OCI-LY3 (cell line): ENCODE results near the gene NGB.

ENCODE experiments used
- H2AFZ ChIP-seq: fragments of 200-600, 300-600 bp; shearing (Covaris generic); 2 replicates; pipeline ENCODE4 v1.6.0; 2014; ENCODE audit warnings: antibody characterized with exemption, low read depth, low read length
- H3K27ac ChIP-seq: fragments of 200-600, 300-600 bp; sonication (generic); 2 replicates; pipeline ENCODE4 v1.5.1; 2014; ENCODE audit warnings: mild to moderate bottlenecking, low read length, moderate library complexity, mixed read lengths
- H3K27me3 ChIP-seq: fragments of 200-600, 300-600 bp; sonication (generic); 2 replicates; pipeline ENCODE4 v1.6.1; 2014; ENCODE audit warnings: low read depth, low read length, mixed read lengths
- H3K36me3 ChIP-seq: fragments of 200-600, 300-600 bp; sonication (generic); replicated peaks from 2 replicates; pipeline ENCODE3; 2014; ENCODE audit warnings: low read depth, low read length, mixed read lengths
- H3K4me1 ChIP-seq: fragments of 300-600, 200-600 bp; sonication (generic); 2 replicates; pipeline ENCODE4 v1.6.1; 2014; ENCODE audit warnings: low read length, mixed read lengths
- H3K4me2 ChIP-seq: fragments of 200-600, 300-600 bp; sonication (generic); 2 replicates; pipeline ENCODE4 v1.6.1; 2014; ENCODE audit warnings: low read length, mixed read lengths
- H3K4me3 ChIP-seq: fragments of 300-600, 200-600 bp; sonication (generic); 2 replicates; pipeline ENCODE4 v1.5.1; 2014; ENCODE audit warnings: antibody characterized with exemption, mild to moderate bottlenecking, low read length, moderate library complexity
- H3K79me2 ChIP-seq: fragments of 300-600, 200-600 bp; shearing (Covaris generic); 2 replicates; pipeline ENCODE4 v1.6.1; 2014; ENCODE audit warnings: mild to moderate bottlenecking, low read length, mixed read lengths
- H3K9ac ChIP-seq: fragments of 300-600, 200-600 bp; shearing (Covaris generic); 2 replicates; pipeline ENCODE4 v1.6.0; 2014; ENCODE audit warnings: mild to moderate bottlenecking, low read length, moderate library complexity
- H3K9me3 ChIP-seq: fragments of 200-600, 300-600 bp; shearing (Covaris generic); 2 replicates; pipeline ENCODE4 v1.6.1; 2014; ENCODE audit warnings: low read length, mixed read lengths; ENCODE audit not compliant: insufficient read depth
- H4K20me1 ChIP-seq: fragments of 200-600, 300-600 bp; sonication (generic); 2 replicates; pipeline ENCODE4 v1.6.1; 2016; ENCODE audit warnings: low read length, mixed read lengths; ENCODE audit not compliant: insufficient read depth
- CTCF ChIP-seq: fragments of 200-600, 300-600 bp; sonication (generic); IDR thresholded peaks from 2 replicates; pipeline ENCODE4 v1.5.1; 2014; ENCODE audit warnings: antibody characterized with exemption, low read length, low read depth
- EZH2phosphoT487 ChIP-seq: fragments of 200-600 bp; shearing (Covaris generic); IDR thresholded peaks from 2 replicates; pipeline ENCODE4 v1.6.1; 2018; ENCODE audit warnings: antibody characterized with exemption, mixed run types, low read depth

Gene NGB

GRCh38 chr14:77275041-77275580 is 4.1 kb upstream of the NGB start:
- Histone ChIP-seq H3K9me3 (no peaks in the 10 kb centered on the region), H3K36me3 (no peaks in the 10 kb centered on the region), H3K4me2 (no peak overlapping the region), H3K9ac (no peak overlapping the region), H3K4me3 (no peak overlapping the region), H3K27me3 (no peaks in the 10 kb centered on the region), H4K20me1 (no peaks in the 10 kb centered on the region), H3K79me2 (no peaks in the 10 kb centered on the region), H3K4me1 (no peaks in the 10 kb centered on the region), H2AFZ (no peak overlapping the region), H3K27ac (no peak overlapping the region)
- TF ChIP-seq CTCF: no peak
- no peak for TF ChIP-seq EZH2phosphoT487

DNA sequence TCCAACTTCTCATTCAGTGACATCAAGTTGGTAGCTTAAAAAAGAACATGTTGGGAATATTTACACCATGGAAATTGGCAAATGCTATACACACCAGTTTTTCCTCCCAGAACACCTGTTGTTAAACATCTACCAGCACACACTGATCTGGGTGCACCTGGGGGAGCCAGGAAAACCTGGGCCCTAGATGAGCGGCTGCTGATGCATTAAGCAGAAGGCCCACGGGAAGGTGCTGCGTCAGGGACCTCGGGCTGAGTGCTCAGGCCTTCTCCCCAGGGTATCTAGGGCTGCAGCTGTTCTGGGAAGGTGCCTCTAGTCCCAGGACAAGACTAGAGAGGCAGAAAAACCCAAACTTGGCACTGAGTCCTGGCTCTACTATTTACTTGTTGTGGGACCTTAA is 2.8 kb upstream of the NGB start:
- H3K4me3 ChIP-seq: no peak overlapping the region
- TF ChIP-seq EZH2phosphoT487 (no peak), CTCF (no peak)
- no peak overlapping the region for H3K27ac ChIP-seq
- no peaks in the 10 kb centered on the region for H3K79me2 ChIP-seq
- H3K9me3 ChIP-seq: no peaks in the 10 kb centered on the region
- no peaks in the 10 kb centered on the region for H4K20me1 ChIP-seq
- H3K27me3 ChIP-seq: no peaks in the 10 kb centered on the region
- no peaks in the 10 kb centered on the region for H3K4me1 ChIP-seq
- H3K9ac ChIP-seq: no peak overlapping the region
- no peak overlapping the region for H3K4me2 ChIP-seq
- no peaks in the 10 kb centered on the region for H3K36me3 ChIP-seq
- H2AFZ ChIP-seq: no peak overlapping the region

GRCh38 chr14:77272261-77272660 is 1.3 kb upstream of the NGB start:
- no peaks in the 10 kb centered on the region for H3K36me3 ChIP-seq
- H3K4me3 ChIP-seq: no peak overlapping the region
- H3K9ac ChIP-seq: no peak overlapping the region
- TF ChIP-seq CTCF (no peak), EZH2phosphoT487 (no peak)
- H2AFZ ChIP-seq: no peak overlapping the region
- H3K4me2 ChIP-seq: no peak overlapping the region
- H3K27me3 ChIP-seq: no peaks in the 10 kb centered on the region
- H4K20me1 ChIP-seq: no peaks in the 10 kb centered on the region
- H3K4me1 ChIP-seq: no peaks in the 10 kb centered on the region
- H3K27ac ChIP-seq: no peak overlapping the region
- no peaks in the 10 kb centered on the region for H3K9me3 ChIP-seq
- H3K79me2 ChIP-seq: no peaks in the 10 kb centered on the region

- no peak overlapping the region for H3K4me2 ChIP-seq
- H4K20me1 ChIP-seq: no peaks in the 10 kb centered on the region
- no peaks in the 10 kb centered on the region for H3K36me3 ChIP-seq
- no peak overlapping the region for H3K27ac ChIP-seq
- H3K4me1 ChIP-seq: no peaks in the 10 kb centered on the region
- H3K79me2 ChIP-seq: no peaks in the 10 kb centered on the region
- H3K27me3 ChIP-seq: no peaks in the 10 kb centered on the region
- H3K9me3 ChIP-seq: no peaks in the 10 kb centered on the region
- H3K4me3 ChIP-seq: no peak overlapping the region
- no peak overlapping the region for H2AFZ ChIP-seq
- TF ChIP-seq CTCF: no peak
- TF ChIP-seq EZH2phosphoT487: no peak
- no peak overlapping the region for H3K9ac ChIP-seq
Measured at GRCh38 chr14:77270361-77271112, 469 bp downstream of the NGB start.
